Muscle layer of colon (tissue), 2 donors: ENCODE results near the gene SRSF10.
"Not testable (repeated sequence)": the region's sequence is repeated elsewhere in the genome, so short reads cannot be mapped to it uniquely, and the experiment has no call there.

Experiments used
- H3K27ac ChIP-seq: one replicate; pipeline ENCODE4 v1.7.0; 2013; ENCODE audit warnings: low read depth, mild to moderate bottlenecking, low read length, moderate library complexity
- H3K27me3 ChIP-seq, 2 donors: one replicate each; pipeline ENCODE4 v1.7.0; 2013; ENCODE audit warnings: low read length in 2 of 2, mild to moderate bottlenecking in 2 of 2; ENCODE audit not compliant: insufficient read depth in 2 of 2, control insufficient read depth in 1 of 2
- H3K36me3 ChIP-seq: one replicate; pipeline ENCODE4 v1.7.0; 2013; ENCODE audit warnings: mild to moderate bottlenecking, low read length; ENCODE audit not compliant: insufficient read depth
- H3K4me1 ChIP-seq: one replicate; pipeline ENCODE4 v1.7.0; 2013; ENCODE audit warnings: mild to moderate bottlenecking, low read length; ENCODE audit not compliant: insufficient read depth
- H3K4me3 ChIP-seq, 2 donors: one replicate each; pipeline ENCODE4 v1.7.0; 2013; ENCODE audit warnings: low read length in 2 of 2, low read depth in 1 of 2, mild to moderate bottlenecking in 1 of 2, moderate library complexity in 1 of 2
- H3K9ac ChIP-seq: one replicate; pipeline ENCODE4 v1.7.0; 2013; ENCODE audit warnings: low read length
- H3K9me3 ChIP-seq: one replicate; pipeline ENCODE4 v1.7.0; 2013; ENCODE audit warnings: mild to moderate bottlenecking, low read length
- donor health status: abdominal sarcoma.
- donor health status: Adenocarcinoma of cecum.

SRSF10 gene

DNA sequence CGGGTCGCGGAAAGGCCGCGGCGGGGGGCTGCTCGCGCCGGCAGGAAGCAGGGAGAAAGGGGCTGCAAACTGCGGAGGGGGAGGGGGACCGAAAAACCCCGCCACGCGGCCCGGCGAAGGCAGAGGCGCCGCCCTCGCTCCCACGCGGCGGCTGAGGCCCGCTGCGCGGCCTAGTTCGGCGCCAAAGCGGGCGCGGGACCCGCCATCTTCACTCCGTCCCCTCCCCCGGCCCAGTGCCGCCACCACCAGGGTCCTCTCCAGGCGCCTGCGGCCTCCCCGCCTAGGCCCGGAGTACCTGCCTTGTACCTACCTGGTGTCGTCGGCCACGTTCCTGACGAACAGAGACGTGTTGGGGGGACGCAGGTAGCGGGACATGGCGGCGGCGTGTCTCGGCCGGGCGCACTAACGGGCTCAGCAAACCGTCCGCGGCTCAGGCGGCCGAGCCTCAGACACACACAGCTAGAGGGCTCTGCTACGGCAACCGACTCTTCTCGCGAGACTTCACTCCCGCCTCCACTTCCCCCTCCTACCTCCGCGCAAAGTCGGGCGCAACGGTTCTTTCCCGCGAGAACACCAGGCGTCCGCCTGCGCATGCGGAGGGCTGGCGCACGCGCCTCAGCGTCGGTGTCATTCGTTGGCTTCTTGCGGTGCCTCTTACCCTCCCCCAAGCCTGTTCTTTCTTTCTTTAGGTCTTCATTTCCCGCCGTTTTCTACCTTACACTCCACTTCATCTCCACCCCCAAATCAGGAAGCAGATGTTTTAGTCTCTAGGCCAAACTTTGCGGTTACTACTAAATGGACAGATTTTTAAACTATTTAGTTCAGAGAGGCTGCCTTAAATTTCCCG lies at the start of gene SRSF10:
TSS of gene SRSF10 (minus strand) at position 447 of the 847 bp plus-strand sequence. CDS start at position 375, 72 bp downstream.
- peaks cover 10% of the 10 kb centered on the region for H3K36me3 ChIP-seq
- peak within 1 kb of the TSS; percentile 91 for H3K9ac ChIP-seq
- H3K4me3 ChIP-seq: peak within 1 kb of the TSS; percentile 94
- H3K27ac ChIP-seq: peak within 1 kb of the TSS; percentile 92
- no peaks in the 10 kb centered on the region for H3K27me3 ChIP-seq
- no peaks in the 10 kb centered on the region for H3K9me3 ChIP-seq
- peaks cover 50% of the 10 kb centered on the region for H3K4me1 ChIP-seq

- H3K9ac ChIP-seq: no peak overlapping the region
- no peaks in the 10 kb centered on the region for H3K36me3 ChIP-seq
- H3K9me3 ChIP-seq: no peaks in the 10 kb centered on the region
- no peak overlapping the region for H3K27ac ChIP-seq
- no peaks in the 10 kb centered on the region for H3K27me3 ChIP-seq
- H3K4me3 ChIP-seq: no peak overlapping the region
- H3K4me1 ChIP-seq: peaks cover 11% of the 10 kb centered on the region
These were observed 47.8 kb upstream of the SRSF10 start for GRCh38 chr1:24027838-24028468.

- no peak overlapping the region for H3K9ac ChIP-seq
These were observed 42.6 kb upstream of the SRSF10 start for GRCh38 chr1:24022581-24023361.

GRCh38 chr1:24021403-24022266 lies 41.5 kb upstream of the SRSF10 start:
- H3K36me3 ChIP-seq: no peaks in the 10 kb centered on the region
- H3K4me1 ChIP-seq: peaks cover 59% of the 10 kb centered on the region
- H3K9ac ChIP-seq: no peak overlapping the region
- H3K9me3 ChIP-seq: no peaks in the 10 kb centered on the region
- H3K4me3 ChIP-seq: no peak overlapping the region
- no peak overlapping the region for H3K27ac ChIP-seq
- no peaks in the 10 kb centered on the region for H3K27me3 ChIP-seq

More at GRCh38 chr1:24022581-24023361, 42.6 kb upstream of the SRSF10 start:
- no peak overlapping the region for H3K27ac ChIP-seq
- H3K4me3 ChIP-seq: no peak overlapping the region
- no peaks in the 10 kb centered on the region for H3K36me3 ChIP-seq
- H3K9me3 ChIP-seq: no peaks in the 10 kb centered on the region
- no peaks in the 10 kb centered on the region for H3K27me3 ChIP-seq
- peaks cover 52% of the 10 kb centered on the region for H3K4me1 ChIP-seq

- no peak overlapping the region for H3K4me3 ChIP-seq
- no peak overlapping the region for H3K9ac ChIP-seq
- H3K27me3 ChIP-seq: no peaks in the 10 kb centered on the region
- H3K9me3 ChIP-seq: no peaks in the 10 kb centered on the region
- H3K27ac ChIP-seq: peak overlapping the region; percentile 68
- no peaks in the 10 kb centered on the region for H3K36me3 ChIP-seq
- peaks cover 69% of the 10 kb centered on the region for H3K4me1 ChIP-seq
These were observed 40.3 kb upstream of the SRSF10 start for GRCh38 chr1:24020470-24020869.

GRCh38 chr1:24020025-24020424 lies 39.9 kb upstream of the SRSF10 start:
- Histone ChIP-seq H3K27me3 (no peaks in the 10 kb centered on the region), H3K9ac (no peak overlapping the region), H3K36me3 (no peaks in the 10 kb centered on the region), H3K4me3 (no peak overlapping the region), H3K4me1 (peaks cover 72% of the 10 kb centered on the region), H3K27ac (peak overlapping the region; percentile 95), H3K9me3 (no peaks in the 10 kb centered on the region)

GRCh38 chr1:24018611-24019580 lies 38.8 kb upstream of the SRSF10 start:
- H3K9ac ChIP-seq: no peak overlapping the region

GRCh38 chr1:24015221-24016210 lies 35.4 kb upstream of the SRSF10 start:
- Histone ChIP-seq H3K36me3 (no peaks in the 10 kb centered on the region), H3K27ac (peak overlapping the region; percentile 69), H3K27me3 (no peaks in the 10 kb centered on the region), H3K9ac (no peak overlapping the region), H3K4me3 (no peak overlapping the region), H3K9me3 (no peaks in the 10 kb centered on the region), H3K4me1 (peaks cover 47% of the 10 kb centered on the region)

More at GRCh38 chr1:24018611-24019580, 38.8 kb upstream of the SRSF10 start:
- Histone ChIP-seq H3K27ac (peak overlapping the region; percentile 95), H3K27me3 (no peaks in the 10 kb centered on the region), H3K9me3 (no peaks in the 10 kb centered on the region), H3K4me3 (peak overlapping the region in 1 of 2 donors; percentile 20), H3K4me1 (peaks cover 76% of the 10 kb centered on the region), H3K36me3 (no peaks in the 10 kb centered on the region)

- not testable (repeated sequence) for H3K36me3 ChIP-seq, H3K9me3 ChIP-seq, H3K9ac ChIP-seq, H3K27ac ChIP-seq, H3K4me3 ChIP-seq, H3K27me3 ChIP-seq
- peaks cover 25% of the 10 kb centered on the region for H3K4me1 ChIP-seq
These were observed 32.8 kb upstream of the SRSF10 start for GRCh38 chr1:24012878-24013277.
